ENCODE measurements around the gene SSX1. TPM values are rescaled to one million over a fixed set of nuclear protein-coding genes. Genes with fewer than 3 reads are reported as not detected.
"Not testable (repeated sequence)": the region's sequence is repeated elsewhere in the genome, so short reads cannot be mapped to it uniquely, and the experiment has no call there.

SSX1 gene
- total RNA-seq (2012; rRNA removed) (not detected in 2 replicates), polyA plus RNA-seq (2012; rRNA removed) (not detected in 2 replicates), Bru-seq, nascent RNA (not detected), BruChase-seq, experiment 1, labeled RNA remaining after a 6-hour chase (not detected), BruChase-seq, experiment 2, labeled RNA remaining after a 2-hour chase (not detected)
- polyA plus RNA-seq (2012; cell fraction: cytosol; rRNA removed), result not detected in 2 replicates
- polyA plus RNA-seq (2012; cell fraction: nucleus; rRNA removed; ENCODE audit: low replicate concordance), result not detected in 2 replicates
- long read RNA-seq, result 0 reads

GRCh38 chrX:48255062-48255796, at the start of gene SSX1:
SSX1 (plus strand) TSS chrX:48255392; CDS start chrX:48257242, 1,850 bp downstream.
- POLR2A ChIA-PET (ENCODE audit: unreplicated experiment); H2AFZ ChIP-seq (replicated peaks; ENCODE audit: low read length, poor library complexity); H3K36me3 ChIP-seq (ENCODE audit: control insufficient read depth, insufficient read depth, low read length); H3K4me2 ChIP-seq (ENCODE audit: low read depth, low read length); H3K79me1 ChIP-seq (ENCODE audit: low read depth in 1 of 2, low read length in 2 of 2); H4K20me1 ChIP-seq (ENCODE audit: insufficient read depth, low read length); H3K56ac ChIP-seq (ENCODE audit: extremely low read depth, insufficient read depth, low read length); H3K4me3 ChIP-seq (ENCODE audit: insufficient read depth, low read depth, low read length); in situ Hi-C loops (cut with MboI; ENCODE audit: low sequenced_read_pairs); H2BK15ac ChIP-seq (ENCODE audit: low read depth, low read length); BruUV-seq (replicated peaks); H3K23ac ChIP-seq (ENCODE audit: low read depth, low read length); H3K18ac ChIP-seq (ENCODE audit: low read depth, low read length); H4K8ac ChIP-seq (ENCODE audit: low read depth in 2 of 2, low read length in 2 of 2); H4K91ac ChIP-seq (ENCODE audit: insufficient read depth, low read depth, low read length); H3K9me3 ChIP-seq (ENCODE audit: control insufficient read depth, insufficient read depth, low read length); dilution Hi-C loops (cut with HindIII; ENCODE audit: low sequenced_read_pairs, unreplicated experiment); H4K5ac ChIP-seq (ENCODE audit: low read depth, low read length); H3K4me1 ChIP-seq (ENCODE audit: control insufficient read depth, insufficient read depth, low read length); H2BK20ac ChIP-seq (ENCODE audit: low read depth, low read length); H3K4ac ChIP-seq (ENCODE audit: low read depth, low read length); CTCF ChIA-PET; H2BK120ac ChIP-seq (ENCODE audit: low read depth, low read length); H3K27ac ChIP-seq (ENCODE audit: insufficient read depth, low read length); H3K14ac ChIP-seq (replicated peaks; ENCODE audit: low read depth, low read length); H3K9me1 ChIP-seq (ENCODE audit: insufficient read depth, low read length); H3K9ac ChIP-seq (ENCODE audit: low read depth, low read length); H2AK9ac ChIP-seq (replicated peaks; ENCODE audit: low read depth, low read length, poor library complexity); H2AK5ac ChIP-seq (ENCODE audit: low read depth, low read length); DNase-seq; H2BK5ac ChIP-seq (ENCODE audit: low read depth, low read length, poor library complexity, severe bottlenecking); ATAC-seq (ENCODE audit: low read depth); H3K27me3 ChIP-seq (ENCODE audit: control insufficient read depth, insufficient read depth, low read length): not testable (repeated sequence)
- intact Hi-C loops (cut with micrococcal nuclease), result loop anchor here (5.0 kb wide), 1 partner anchor 48 kb away; no protein-coding TSS in a partner anchor
- WGBS, 2 experiments (ENCODE audit: extremely low coverage in 2 of 2, insufficient read length in 1 of 2), result 100% methylated on average over 1 of the region's 20 CpGs; no CpG with 5 or more reads in 1 of the 2 experiments

- H4K20me1 ChIP-seq (ENCODE audit: insufficient read depth, low read length); POLR2A ChIA-PET (ENCODE audit: unreplicated experiment); H4K91ac ChIP-seq (ENCODE audit: insufficient read depth, low read depth, low read length); H3K36me3 ChIP-seq (ENCODE audit: control insufficient read depth, insufficient read depth, low read length); H2BK5ac ChIP-seq (ENCODE audit: low read depth, low read length, poor library complexity, severe bottlenecking); H4K5ac ChIP-seq (ENCODE audit: low read depth, low read length); H3K9me1 ChIP-seq (ENCODE audit: insufficient read depth, low read length); H3K23ac ChIP-seq (ENCODE audit: low read depth, low read length); H3K56ac ChIP-seq (ENCODE audit: extremely low read depth, insufficient read depth, low read length); H3K27ac ChIP-seq (ENCODE audit: insufficient read depth, low read length); H2BK15ac ChIP-seq (ENCODE audit: low read depth, low read length); CTCF ChIA-PET; H2AK9ac ChIP-seq (replicated peaks; ENCODE audit: low read depth, low read length, poor library complexity); H2BK120ac ChIP-seq (ENCODE audit: low read depth, low read length); H3K27me3 ChIP-seq (ENCODE audit: control insufficient read depth, insufficient read depth, low read length); H3K9me3 ChIP-seq (ENCODE audit: control insufficient read depth, insufficient read depth, low read length); H3K4me2 ChIP-seq (ENCODE audit: low read depth, low read length); in situ Hi-C loops (cut with MboI; ENCODE audit: low sequenced_read_pairs); H2AFZ ChIP-seq (replicated peaks; ENCODE audit: low read length, poor library complexity); H2AK5ac ChIP-seq (ENCODE audit: low read depth, low read length); H2BK20ac ChIP-seq (ENCODE audit: low read depth, low read length); H3K4me1 ChIP-seq (ENCODE audit: control insufficient read depth, insufficient read depth, low read length); ATAC-seq (ENCODE audit: low read depth); dilution Hi-C loops (cut with HindIII; ENCODE audit: low sequenced_read_pairs, unreplicated experiment); BruUV-seq (replicated peaks); DNase-seq; H4K8ac ChIP-seq (ENCODE audit: low read depth in 2 of 2, low read length in 2 of 2); H3K14ac ChIP-seq (replicated peaks; ENCODE audit: low read depth, low read length); H3K9ac ChIP-seq (ENCODE audit: low read depth, low read length); H3K4me3 ChIP-seq (ENCODE audit: insufficient read depth, low read depth, low read length); H3K18ac ChIP-seq (ENCODE audit: low read depth, low read length); H3K79me1 ChIP-seq (ENCODE audit: low read depth in 1 of 2, low read length in 2 of 2); intact Hi-C loops (cut with micrococcal nuclease); H3K4ac ChIP-seq (ENCODE audit: low read depth, low read length): not testable (repeated sequence)
- WGBS, 2 experiments (ENCODE audit: extremely low coverage in 2 of 2, insufficient read length in 1 of 2), result 34% methylated on average over 2 of the region's 4 CpGs; no CpG with 5 or more reads in 1 of the 2 experiments
Measured at GRCh38 chrX:48214341-48214740, 40.9 kb upstream of the SSX1 start.
